Measurements from ENCODE around the gene ATXN2.
"Not testable (repeated sequence)": the region's sequence is repeated elsewhere in the genome, so short reads cannot be mapped to it uniquely, and the experiment has no call there.

Gene ATXN2

DNA sequence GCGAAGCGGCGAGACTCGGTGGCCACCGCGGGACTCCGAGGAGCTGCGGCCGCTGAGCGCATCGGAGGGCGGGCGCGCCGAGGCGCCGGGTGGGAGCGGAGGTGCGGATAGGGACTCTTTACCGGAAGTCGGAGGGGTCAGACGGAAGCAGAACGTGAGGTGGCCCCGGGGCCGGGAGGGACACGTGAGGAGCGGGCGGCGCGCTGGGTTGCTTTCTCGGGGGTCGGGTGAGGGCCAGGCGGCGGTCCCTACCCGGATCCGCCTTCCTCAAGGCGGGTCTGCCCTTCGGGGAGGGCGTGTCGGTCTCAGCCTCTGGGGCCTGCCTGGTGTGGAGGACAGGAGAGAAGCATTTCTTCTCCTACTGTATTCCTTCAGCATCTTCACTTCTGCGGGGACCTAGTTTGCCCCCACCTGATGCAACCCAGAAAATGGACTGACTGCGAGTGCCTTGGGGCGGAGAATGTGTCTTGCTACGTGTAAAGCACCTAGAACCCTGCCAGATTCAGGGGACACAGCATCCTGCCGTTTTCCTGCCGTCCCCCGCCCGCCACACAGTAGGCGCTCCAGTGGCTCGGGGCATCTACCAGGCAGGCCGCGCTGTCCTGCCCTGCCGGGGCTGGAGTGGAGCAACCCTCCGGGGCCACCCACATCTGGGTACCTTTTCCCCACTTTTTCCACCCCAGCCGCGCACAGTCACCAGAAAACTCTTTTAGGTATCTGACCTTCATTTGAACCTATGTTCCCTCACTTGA is 514 bp upstream of the ATXN2 start:
- peak; percentile 96 for DNase-seq (ENCODE audit: low spot score)

DNA sequence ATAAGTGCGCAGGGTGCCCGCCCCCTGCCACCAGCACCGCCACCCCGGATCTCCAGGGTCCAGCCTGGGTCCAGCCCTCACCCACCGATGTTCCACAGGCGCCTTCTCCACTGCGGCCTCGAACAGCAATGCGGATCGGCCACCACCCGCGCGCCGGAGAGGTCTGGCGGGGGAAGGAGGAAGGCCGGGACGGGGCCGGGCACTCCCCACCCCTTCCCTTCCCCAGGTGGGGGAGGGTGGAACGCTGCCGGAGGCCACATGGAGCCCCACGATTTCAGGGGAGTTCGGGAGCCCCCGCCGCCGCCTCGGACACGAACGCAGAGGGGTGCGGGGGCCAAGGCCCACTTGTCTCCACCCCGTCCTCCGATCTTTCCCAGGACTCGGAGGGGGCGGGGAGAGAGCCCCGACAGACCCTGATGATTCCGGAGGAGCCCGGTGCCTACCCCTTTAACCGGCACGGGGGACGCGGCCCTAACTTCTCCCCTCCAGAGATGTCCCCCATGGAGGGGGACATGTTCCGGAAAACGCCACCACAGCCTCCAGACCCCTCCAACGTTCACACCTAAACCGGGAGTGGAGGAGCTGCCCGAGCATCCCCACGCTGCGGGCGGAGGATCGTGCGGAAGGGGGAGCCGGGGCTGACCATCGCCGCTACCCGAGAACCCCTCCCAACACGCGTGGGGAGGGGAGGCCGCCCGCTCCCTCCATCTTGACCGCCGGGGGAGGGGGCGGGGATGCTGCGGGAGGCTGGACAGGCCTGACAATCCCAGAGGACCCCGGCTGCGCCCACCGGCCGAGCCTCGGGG is 1.1 kb downstream of the ATXN2 start:
- DNase-seq (ENCODE audit: low spot score): peak; percentile 57

DNA sequence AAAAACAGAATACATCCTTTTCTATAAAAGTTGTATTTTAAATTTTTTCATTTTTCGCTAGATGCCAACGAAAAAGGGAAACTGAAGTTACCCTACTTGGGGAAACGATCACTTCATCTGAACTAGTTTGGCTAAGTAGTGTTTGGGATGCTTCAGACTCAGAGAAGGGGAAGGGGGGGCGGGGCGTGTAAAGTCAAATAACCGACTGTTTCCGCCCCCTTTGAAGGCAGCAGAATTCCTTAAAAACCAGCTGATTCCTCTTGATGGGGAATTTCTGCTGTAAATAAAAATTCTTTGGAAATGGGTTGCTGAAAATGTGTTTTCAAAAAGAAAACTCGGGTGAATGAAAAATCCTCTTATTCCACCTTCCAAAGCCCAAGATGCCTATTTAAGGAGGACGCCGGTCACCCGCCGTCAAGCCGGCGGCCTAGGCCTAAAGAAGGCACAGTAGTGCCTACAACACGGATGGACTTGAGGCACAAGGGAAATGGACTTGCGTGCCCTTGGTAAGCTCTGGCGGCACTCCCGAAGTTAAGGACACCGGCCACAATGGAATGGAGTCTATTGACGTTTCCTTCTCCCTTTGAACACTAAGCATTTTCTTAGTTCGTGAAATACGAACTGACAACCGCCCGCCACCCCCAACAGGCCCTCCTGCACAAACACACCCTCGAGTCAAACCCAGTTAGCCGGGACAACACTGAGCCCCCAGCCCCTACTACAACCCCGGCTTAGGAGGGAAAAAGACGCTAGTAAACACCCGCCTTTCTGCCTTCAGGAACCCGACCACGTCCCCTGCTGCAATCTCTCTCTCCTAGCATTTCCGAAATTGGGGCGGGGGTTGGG is 1.9 kb downstream of the ATXN2 start:
- peak; percentile 43 for DNase-seq (ENCODE audit: low spot score)

DNA sequence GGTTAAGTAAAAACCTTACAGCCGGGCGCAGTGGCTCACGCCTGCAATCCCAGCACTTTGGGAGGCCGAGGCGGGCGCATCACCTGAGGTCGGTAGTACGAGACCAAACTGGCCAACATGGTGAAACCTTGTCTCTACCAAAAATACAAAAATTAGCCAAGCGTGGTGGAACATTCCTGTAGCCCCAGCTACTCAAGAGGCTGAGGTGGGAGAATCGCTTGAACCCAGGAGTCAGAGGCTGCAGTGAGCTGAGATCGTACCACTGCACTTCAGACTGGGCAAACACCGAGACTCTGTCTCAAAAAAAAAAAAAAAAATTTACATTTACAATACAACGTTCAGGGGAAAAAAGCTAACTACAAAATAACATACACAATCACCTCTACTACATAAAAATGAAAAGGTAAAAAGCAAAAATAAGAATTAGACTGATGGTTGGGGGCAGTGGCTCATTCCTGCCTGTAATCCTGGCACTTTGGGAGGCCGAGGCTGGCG is 3.7 kb downstream of the ATXN2 start:
- not testable (repeated sequence) for DNase-seq (ENCODE audit: low spot score)

- not testable (repeated sequence) for DNase-seq (ENCODE audit: low spot score)
Measured at GRCh38 chr12:111591399-111592010, 7.6 kb downstream of the ATXN2 start.

DNA sequence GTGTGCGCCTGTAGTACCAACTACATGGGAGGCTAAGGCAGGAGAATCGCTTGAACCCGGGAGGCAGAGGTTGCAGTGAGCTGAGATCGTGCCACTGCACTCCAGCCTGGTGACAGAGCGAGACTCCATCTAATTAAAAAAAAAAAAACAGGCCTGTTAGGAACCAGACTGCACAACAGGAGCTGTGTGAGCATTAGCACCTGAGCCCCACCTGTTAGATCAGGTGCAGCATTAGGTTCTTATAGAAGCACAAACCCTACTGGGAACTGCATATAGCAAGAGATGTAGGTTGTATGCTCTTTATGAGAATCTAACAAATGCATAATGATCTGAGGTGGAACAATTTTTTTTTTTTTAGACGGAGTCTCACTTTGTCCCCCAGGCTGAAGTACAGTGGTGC is 8.6 kb downstream of the ATXN2 start:
- no peak for DNase-seq (ENCODE audit: low spot score)

DNA sequence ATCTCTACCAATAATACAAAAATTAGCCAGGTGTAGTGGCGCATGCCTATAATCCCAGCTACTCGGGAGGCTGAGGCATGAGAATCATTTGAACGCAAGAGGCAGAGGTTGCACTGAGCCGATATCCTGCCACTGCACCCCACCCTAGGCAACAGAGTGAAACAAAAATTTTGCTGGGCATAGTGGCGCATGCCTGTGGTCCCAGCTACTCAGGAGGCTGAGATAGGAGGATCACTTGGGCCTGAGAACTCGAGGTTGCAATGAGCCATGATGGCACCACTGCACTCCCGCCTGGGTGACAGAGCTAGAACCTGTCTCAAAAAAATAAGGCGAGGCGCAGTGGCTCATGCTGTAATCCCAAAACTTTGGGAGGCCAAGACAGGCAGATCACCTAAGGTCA is 9.5 kb downstream of the ATXN2 start:
- no peak for DNase-seq (ENCODE audit: low spot score)

DNA sequence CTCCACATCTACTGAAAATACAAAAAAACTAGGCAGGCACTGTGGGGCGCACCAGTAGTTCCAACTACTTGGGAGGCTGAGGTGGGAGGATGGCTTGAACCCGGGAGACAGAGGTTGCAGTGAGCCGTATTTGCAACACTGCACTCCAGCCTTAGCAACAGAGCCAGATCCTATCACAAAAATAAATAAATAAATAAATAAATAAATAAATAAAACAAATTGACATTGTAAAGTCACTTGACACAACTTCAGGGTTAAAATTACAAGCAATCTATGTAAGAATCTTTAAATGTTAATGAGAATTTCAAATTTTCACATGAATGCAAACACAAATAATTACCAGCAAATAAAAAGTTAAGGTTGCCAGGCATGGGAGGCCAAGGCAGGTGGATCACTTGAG is 11.1 kb downstream of the ATXN2 start:
- DNase-seq (ENCODE audit: low spot score): no peak

GRCh38 chr12:111586986-111587385 is 12.1 kb downstream of the ATXN2 start:
- no peak for DNase-seq (ENCODE audit: low spot score)

- DNase-seq (ENCODE audit: low spot score): no peak
Measured at GRCh38 chr12:111585690-111586089, 13.4 kb downstream of the ATXN2 start.

GRCh38 chr12:111584959-111585358 is 14.2 kb downstream of the ATXN2 start:
- DNase-seq (ENCODE audit: low spot score): no peak

DNA sequence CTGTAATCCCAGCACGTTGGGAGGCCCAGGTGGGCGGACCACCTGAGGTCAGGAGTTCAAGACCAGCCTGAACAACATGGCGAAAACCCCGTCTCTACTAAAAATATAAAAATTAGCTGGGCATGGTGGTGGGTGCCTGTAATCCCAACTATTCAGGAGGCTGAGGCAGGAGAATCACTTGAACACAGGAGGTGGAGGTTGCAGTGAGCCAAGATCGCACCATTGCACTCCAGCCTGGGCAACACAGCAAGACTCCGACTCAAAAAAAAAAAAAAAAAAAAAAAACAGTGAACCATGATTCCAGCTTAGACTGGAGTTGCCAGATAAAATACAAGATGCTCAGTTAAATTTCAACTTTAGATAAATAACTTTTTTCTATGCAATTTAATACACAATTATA is 15.6 kb downstream of the ATXN2 start:
- not testable (repeated sequence) for DNase-seq (ENCODE audit: low spot score)

GRCh38 chr12:111582133-111582747 is 16.9 kb downstream of the ATXN2 start:
- DNase-seq (ENCODE audit: low spot score): no peak

DNA sequence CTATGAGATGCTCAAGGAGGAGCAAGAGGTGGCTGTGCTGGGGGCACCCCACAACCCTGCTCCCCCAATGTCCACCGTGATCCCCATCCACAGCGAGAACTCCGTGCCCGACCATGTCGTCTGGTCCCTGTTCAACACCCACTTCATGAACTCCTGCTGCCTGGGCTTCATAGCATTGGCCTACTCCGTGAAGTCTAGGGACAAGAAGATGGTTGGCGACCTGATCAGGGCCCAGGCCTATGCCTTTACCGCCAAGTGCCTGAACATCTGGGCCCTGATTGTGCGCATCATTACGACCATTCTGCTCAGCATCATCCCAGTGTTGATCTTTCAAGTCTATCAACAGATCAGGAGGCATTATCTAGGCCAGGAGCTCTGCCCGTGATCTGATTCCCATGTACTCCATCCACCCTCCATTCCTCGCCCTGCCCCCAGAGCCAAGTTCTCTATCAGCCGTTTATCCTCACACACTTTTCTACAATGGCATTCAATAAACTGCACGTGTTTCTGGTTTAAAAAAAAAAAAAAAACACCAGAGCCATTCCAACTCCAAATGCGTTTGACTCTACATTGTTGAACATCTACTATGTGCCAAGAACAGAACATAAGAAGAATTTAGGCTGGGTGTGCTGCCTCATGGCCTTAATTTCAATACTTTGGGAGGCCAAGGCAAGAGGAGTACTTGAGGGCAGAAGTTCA is 17.5 kb downstream of the ATXN2 start:
- no peak for DNase-seq (ENCODE audit: low spot score)

DNA sequence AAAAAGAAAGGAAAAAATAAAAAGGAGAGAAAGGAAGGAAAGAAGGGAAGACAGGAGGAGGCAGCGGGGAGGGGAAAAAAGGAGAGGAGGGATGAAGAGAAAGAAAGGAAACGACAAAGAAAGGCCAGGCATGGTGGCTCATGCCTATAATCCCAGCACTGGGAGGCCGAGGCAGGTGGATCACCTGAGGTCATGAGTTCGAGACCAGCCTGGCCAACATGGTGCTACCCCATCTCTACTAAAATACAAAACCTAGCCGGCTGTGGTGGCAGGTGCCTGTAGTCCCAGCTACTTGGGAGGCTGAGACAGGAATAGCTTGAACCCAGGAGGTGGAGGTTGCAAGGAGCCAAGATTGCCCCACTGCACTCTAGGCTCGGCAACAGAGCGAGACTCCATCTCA is 18.4 kb downstream of the ATXN2 start:
- no peak for DNase-seq (ENCODE audit: low spot score)

DNA sequence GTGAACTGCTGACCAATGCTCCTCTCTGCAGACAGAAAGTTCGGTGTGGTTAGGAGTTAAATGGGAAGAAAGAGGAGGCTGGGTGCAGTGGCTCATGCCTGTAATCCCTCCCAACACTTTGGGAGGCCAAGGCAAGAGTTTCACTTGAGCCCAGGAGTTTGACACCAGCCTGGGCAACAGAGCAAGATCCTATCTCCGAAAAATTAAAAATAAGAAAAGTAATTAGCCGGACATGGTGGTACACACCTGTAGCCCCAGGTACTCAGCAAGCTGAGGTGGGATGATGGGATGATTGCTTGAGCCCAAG is 19.0 kb downstream of the ATXN2 start:
- DNase-seq (ENCODE audit: low spot score): no peak

- no peak for DNase-seq (ENCODE audit: low spot score)
Measured at GRCh38 chr12:111578971-111579340, 20.2 kb downstream of the ATXN2 start.

DNA sequence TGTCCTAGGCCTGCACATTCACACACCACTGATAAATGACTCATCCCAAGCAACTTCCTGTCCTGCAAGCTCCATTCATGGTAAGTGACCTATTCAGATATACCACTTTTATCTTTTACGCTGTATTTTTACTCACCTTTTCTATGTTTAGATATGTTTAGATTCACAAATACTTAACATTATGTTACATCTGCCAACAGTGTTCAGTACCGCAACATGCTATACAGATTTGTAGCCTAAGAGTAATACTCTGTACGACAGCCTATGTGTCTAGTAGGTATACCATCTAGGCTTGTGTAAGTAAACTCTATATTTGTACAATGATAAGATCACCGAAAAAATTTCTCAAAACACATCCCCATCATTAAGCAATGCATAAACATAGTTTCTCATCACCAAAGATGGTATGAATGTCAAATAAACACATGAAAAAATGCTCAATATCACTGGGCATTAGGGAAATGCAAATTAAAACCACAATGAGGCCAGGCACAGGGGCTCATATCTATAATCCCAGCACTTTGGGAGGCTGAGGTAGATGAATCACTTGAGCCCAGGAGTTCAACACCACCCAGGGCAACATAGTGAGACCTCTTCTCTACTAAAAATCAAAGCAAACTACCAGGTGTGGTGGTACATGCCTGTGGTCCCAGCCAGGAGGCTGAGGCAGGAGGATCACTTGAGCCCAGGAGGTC is 20.7 kb downstream of the ATXN2 start:
- DNase-seq (ENCODE audit: low spot score): no peak

DNA sequence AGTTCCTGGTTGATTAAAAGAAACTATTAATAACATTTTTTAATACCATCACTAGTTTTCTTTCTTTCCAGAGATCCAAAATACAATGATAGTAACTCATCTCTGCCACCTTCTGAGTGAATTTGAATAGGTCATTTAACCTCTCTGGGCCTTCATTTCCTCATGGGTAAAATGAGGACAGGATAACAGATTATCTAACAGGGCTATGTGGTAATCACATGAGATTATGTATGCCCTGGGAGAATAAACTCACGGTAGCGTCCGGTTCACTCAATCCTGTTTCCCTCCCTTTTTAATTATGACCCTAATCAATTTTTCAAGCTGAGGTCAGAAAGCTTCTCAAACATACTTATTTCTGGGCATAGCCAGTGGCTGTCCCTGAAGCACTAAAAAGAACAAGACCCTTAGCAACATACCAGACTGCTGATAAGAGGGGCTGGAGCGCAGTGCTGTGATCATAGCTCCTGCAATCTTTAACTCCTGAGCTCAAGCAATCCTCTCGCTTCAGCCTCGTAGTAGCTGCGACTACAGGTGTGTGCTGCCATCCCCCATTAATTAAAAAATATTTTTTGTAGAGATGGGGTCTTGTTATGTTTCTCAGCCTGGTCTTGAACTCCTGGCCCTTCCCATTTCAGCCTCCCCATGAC is 24.2 kb downstream of the ATXN2 start:
- no peak for DNase-seq (ENCODE audit: low spot score)

- DNase-seq (ENCODE audit: low spot score): no peak
Measured at GRCh38 chr12:111573476-111573875, 25.6 kb downstream of the ATXN2 start.
